GM12864 (cell line): ENCODE data around the gene VPS18.
A peak's percentile ranks its signal among the peaks of the same experiment; 100 is the strongest.

ENCODE experiments used
- DNase-seq: peaks from one replicate; pipeline ENCODE4 v3.0.0-alpha.2; 2011; ENCODE audit warnings: low read depth
- H3K4me3 ChIP-seq: 2 replicates; pipeline ENCODE4 v1.5.1; 2011; ENCODE audit warnings: mild to moderate bottlenecking, low read depth, low read length, control low read depth
- CTCF ChIP-seq: IDR thresholded peaks from 2 replicates; pipeline ENCODE4 v1.5.1; 2011; ENCODE audit warnings: low read depth, mild to moderate bottlenecking, moderate library complexity, low read length, control low read depth, inconsistent platforms; ENCODE audit errors: missing control alignments

VPS18 gene, protein sequence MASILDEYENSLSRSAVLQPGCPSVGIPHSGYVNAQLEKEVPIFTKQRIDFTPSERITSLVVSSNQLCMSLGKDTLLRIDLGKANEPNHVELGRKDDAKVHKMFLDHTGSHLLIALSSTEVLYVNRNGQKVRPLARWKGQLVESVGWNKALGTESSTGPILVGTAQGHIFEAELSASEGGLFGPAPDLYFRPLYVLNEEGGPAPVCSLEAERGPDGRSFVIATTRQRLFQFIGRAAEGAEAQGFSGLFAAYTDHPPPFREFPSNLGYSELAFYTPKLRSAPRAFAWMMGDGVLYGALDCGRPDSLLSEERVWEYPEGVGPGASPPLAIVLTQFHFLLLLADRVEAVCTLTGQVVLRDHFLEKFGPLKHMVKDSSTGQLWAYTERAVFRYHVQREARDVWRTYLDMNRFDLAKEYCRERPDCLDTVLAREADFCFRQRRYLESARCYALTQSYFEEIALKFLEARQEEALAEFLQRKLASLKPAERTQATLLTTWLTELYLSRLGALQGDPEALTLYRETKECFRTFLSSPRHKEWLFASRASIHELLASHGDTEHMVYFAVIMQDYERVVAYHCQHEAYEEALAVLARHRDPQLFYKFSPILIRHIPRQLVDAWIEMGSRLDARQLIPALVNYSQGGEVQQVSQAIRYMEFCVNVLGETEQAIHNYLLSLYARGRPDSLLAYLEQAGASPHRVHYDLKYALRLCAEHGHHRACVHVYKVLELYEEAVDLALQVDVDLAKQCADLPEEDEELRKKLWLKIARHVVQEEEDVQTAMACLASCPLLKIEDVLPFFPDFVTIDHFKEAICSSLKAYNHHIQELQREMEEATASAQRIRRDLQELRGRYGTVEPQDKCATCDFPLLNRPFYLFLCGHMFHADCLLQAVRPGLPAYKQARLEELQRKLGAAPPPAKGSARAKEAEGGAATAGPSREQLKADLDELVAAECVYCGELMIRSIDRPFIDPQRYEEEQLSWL

GRCh38 chr15:40893733-40894680 lies at the start of gene VPS18:
Gene VPS18, plus strand, starts transcription at chr15:40894450. Its CDS starts 319 bp downstream, at chr15:40894769.
- peak; percentile 94 for TF ChIP-seq CTCF
- peak; percentile 92 for DNase-seq
- H3K4me3 ChIP-seq, result peak within 1 kb of the TSS; percentile 65

DNA sequence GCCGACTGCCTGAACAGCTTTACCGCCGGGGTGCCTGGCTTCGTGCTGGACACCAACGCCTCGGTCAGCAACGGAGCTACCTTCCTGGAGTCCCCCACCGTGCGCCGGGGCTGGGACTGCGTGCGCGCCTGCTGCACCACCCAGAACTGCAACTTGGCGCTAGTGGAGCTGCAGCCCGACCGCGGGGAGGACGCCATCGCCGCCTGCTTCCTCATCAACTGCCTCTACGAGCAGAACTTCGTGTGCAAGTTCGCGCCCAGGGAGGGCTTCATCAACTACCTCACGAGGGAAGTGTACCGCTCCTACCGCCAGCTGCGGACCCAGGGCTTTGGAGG lies 49.6 kb upstream of the VPS18 start:
- no peak for DNase-seq
- peak overlapping the region; percentile 72 for H3K4me3 ChIP-seq
- no peak for TF ChIP-seq CTCF

GRCh38 chr15:40845036-40845435 lies 49.2 kb upstream of the VPS18 start:
- TF ChIP-seq CTCF, result no peak
- DNase-seq, result no peak
- H3K4me3 ChIP-seq, result peak overlapping the region; percentile 72

DNA sequence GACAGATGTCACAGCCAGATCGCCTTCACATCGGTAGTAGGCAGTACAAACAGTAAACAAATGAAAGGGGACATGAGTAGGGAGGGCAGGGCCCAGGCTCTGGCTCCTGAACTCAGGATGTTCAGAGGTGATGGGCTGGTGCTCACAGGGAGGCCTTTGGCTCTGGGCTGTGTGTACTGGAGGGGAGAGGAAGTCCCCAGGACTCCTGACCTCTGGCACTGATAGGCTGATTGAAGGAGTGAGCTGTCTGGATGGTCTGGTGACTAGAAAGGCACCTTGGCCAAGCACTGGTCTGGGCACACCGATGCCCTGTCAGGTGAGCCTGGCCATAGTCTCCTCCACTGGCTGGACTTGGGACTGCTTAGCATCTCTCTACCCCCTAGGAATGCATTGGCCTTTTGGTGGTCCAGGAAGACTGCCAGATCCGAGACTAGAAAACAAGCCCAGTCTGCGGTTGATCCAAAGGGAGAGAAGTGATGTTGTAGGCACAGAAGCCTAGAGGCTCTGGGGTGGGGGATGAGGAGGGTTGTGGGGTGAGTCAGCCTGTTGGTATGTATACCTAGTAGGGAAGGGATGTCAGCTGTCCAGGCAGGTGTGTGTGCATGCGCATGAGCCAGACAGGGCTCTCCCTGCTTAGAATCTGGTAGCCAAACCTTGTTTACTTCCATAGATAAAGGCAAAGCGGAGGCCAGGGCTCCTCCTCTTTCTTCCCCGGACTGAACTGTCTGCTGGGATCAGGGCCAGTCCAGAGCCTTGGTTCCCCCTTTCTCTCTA lies 48.6 kb upstream of the VPS18 start:
- TF ChIP-seq CTCF, result no peak
- no peak overlapping the region; the same call in 1 of the 2 replicates for H3K4me3 ChIP-seq
- DNase-seq, result no peak

DNA sequence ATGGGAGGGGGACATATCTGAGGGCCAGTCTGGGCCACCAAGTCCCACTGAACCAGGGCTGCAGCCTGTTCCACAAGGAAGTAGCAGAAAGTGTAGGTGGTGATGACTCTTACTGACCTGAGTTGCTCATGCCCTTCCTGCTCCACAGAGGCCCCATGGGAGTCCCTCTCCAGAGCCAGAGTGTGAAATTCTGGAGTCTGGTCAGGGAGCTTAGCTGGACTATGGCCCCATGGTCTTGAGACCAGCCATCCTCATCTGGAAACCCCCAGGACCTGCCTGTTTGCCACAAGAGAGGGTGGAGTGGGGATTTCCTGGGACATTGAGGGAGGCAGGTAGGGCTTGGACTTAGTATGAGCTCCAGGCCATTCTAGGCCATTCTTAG lies 47.4 kb upstream of the VPS18 start:
- DNase-seq, result no peak
- no peak for TF ChIP-seq CTCF
- H3K4me3 ChIP-seq, result no peak overlapping the region; the same call in 1 of the 2 replicates
